Measurements from ENCODE around the gene PDCD6IP. TPM values are rescaled to one million over a fixed set of nuclear protein-coding genes. Genes with fewer than 3 reads are reported as not detected.

Gene PDCD6IP
- total RNA-seq, 4 donors from 2014 or later = 93.9 to 181 (median 127) TPM

DNA sequence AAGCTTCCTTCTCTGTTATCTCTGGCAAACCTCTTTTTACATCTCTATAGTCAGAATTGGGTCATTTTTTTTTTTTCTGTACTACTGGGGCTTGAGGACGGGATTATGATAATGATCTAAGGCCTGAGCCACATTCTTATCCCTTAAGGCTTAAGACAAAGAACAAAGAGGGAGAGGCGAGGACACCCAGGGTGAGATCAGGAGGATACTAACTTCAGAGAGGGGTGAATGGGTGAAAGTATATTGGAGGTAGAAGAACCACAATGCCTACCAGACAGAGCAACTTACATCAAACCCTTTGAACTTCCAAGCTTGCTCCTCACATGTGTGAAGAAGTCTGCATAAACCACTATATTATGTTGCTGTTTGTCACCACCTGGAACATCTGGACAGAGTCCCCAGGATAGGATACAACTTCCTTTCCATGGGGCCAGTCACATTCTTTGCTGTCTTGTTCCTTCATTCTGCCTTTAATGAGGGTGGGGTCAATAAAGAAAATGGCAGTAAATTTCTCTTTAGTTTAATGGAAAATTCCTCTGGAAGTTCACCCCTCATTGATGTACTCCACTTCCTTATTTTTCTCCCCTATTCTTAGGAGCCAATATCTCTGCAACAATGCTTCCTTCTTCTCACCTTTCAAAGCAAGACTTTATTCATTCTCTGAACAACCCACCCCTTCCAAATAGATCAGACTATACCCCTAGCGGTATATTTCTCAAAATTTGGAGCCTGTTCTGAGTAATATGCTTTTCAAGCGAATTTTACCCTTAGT is 9.1 kb upstream of the PDCD6IP start:
- Histone ChIP-seq H3K4me1 (no peaks in the 10 kb centered on the region), H3K27me3 (no peaks in the 10 kb centered on the region), H3K4me3 (no peak overlapping the region), H3K36me3 (no peaks in the 10 kb centered on the region), H3K27ac (no peak overlapping the region), H3K9me3 (no peaks in the 10 kb centered on the region)
- DNase-seq (no peak), ATAC-seq (no peak)
- TF ChIP-seq CTCF (IDR thresholded peaks at IDR 0.05 in 4 of 5, conservative IDR thresholded peaks at IDR 0.05 in 1 of 5) (no peak), POLR2A (IDR thresholded peaks at IDR 0.05) (no peak)
- in situ Hi-C loops (cut with MboI; ENCODE audit: low sequenced_read_pairs in 4 of 4) = loop anchor here in 3 of 4 donors (5.0 to 10.0 kb wide), 3 partner anchors 65 to 155 kb away; no protein-coding TSS in a partner anchor
- intact Hi-C loops (cut with DNase I; ENCODE audit: low total_unique reads) = no loop called here

GRCh38 chr3:33790091-33790490 is 8.3 kb upstream of the PDCD6IP start:
- intact Hi-C loops (cut with DNase I; ENCODE audit: low total_unique reads) = no loop called here
- H3K4me3 ChIP-seq = no peak overlapping the region
- H3K9me3 ChIP-seq = no peaks in the 10 kb centered on the region
- H3K27ac ChIP-seq = no peak overlapping the region
- no peaks in the 10 kb centered on the region for H3K36me3 ChIP-seq
- no peak for TF ChIP-seq CTCF (IDR thresholded peaks at IDR 0.05 in 4 of 5, conservative IDR thresholded peaks at IDR 0.05 in 1 of 5)
- TF ChIP-seq POLR2A (IDR thresholded peaks at IDR 0.05) = no peak
- in situ Hi-C loops (cut with MboI; ENCODE audit: low sequenced_read_pairs in 4 of 4) = no loop called here
- no peak for ATAC-seq
- no peak for DNase-seq
- no peaks in the 10 kb centered on the region for H3K4me1 ChIP-seq
- no peaks in the 10 kb centered on the region for H3K27me3 ChIP-seq

- in situ Hi-C loops (cut with MboI; ENCODE audit: low sequenced_read_pairs in 4 of 4) = no loop called here
- intact Hi-C loops (cut with DNase I; ENCODE audit: low total_unique reads) = no loop called here
- no peak overlapping the region for H3K4me3 ChIP-seq
- H3K9me3 ChIP-seq = no peaks in the 10 kb centered on the region
- no peaks in the 10 kb centered on the region for H3K27me3 ChIP-seq
- H3K36me3 ChIP-seq = no peaks in the 10 kb centered on the region
- DNase-seq = no peak
- no peaks in the 10 kb centered on the region for H3K4me1 ChIP-seq
- TF ChIP-seq CTCF (IDR thresholded peaks at IDR 0.05 in 4 of 5, conservative IDR thresholded peaks at IDR 0.05 in 1 of 5) = no peak
- no peak for TF ChIP-seq POLR2A (IDR thresholded peaks at IDR 0.05)
- no peak for ATAC-seq
- no peak overlapping the region for H3K27ac ChIP-seq
Measured at GRCh38 chr3:33791477-33792166, 6.8 kb upstream of the PDCD6IP start.

DNA sequence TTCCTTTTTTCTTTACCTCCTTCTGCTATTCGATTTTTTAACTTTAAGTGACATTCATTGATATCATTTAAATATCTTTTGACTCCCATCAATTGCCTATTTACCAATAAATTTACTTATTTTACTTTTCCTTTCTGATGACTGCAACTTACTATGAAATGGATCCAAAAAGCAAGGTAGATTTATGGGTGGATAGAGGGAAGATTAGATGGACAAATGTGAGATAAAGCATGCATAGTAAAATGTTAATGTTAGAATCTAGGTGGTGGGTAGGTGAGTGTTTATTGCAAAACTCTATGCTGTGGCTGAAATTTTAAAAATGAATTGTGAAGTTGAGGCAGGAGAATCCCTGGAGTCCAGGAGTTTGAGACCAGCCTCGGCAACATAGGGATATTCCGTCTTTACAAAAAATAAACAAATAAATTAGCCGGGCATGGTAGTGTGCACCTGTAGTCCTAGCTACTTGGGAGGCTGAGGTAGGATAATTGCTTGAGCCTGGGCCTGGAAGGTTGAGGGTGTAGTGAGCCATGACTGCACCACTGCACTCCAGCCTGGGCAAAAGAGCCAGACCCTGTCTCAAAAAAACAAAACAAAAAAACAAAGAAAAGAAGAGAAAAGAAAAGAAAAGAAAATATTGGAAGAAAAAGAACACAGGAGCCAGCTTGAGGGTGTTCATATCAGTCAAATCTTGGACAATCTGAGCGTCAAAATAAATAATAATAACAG is 6.1 kb upstream of the PDCD6IP start:
- Histone ChIP-seq H3K4me1 (peaks cover 0 to 2% of the 10 kb centered on the region in 2 donors), H3K4me3 (no peak overlapping the region), H3K9me3 (no peaks in the 10 kb centered on the region), H3K36me3 (no peaks in the 10 kb centered on the region), H3K27me3 (no peaks in the 10 kb centered on the region), H3K27ac (no peak overlapping the region)
- intact Hi-C loops (cut with DNase I; ENCODE audit: low total_unique reads) = no loop called here
- no peak for TF ChIP-seq CTCF (IDR thresholded peaks at IDR 0.05 in 4 of 5, conservative IDR thresholded peaks at IDR 0.05 in 1 of 5)
- no peak for TF ChIP-seq POLR2A (IDR thresholded peaks at IDR 0.05)
- in situ Hi-C loops (cut with MboI; ENCODE audit: low sequenced_read_pairs in 4 of 4) = no loop called here
- ATAC-seq = no peak
- DNase-seq = no peak

Measured in gastrocnemius medialis (tissue), 4 donors.